ENCODE data around the gene RIBC1. TPM values are rescaled to one million over a fixed set of nuclear protein-coding genes. Genes with fewer than 3 reads are reported as not detected.

Gene RIBC1
- total and polyA plus RNA-seq, 4 donors: 6.0 to 12.7 (median 9.8) TPM

Small RNA genes lying within 50 kb of the gene (small RNA-seq; reads per million reads assigned to genes)
- gene MIR6857 (ENCODE audit: low replicate concordance) (0.08 reads per million), gene VTRNA3-1P (ENCODE audit: low replicate concordance) (not detected)

Other genes with a start within 250 kb of the RIBC1 start
- gene KDM5C, start 197.7 kb upstream of the RIBC1 start, total RNA-seq: 100 to 1,000 TPM; 112 TPM
- gene KDM5C, start 197.7 kb upstream of the RIBC1 start, polyA plus RNA-seq: 10 to 100 TPM; 36.1 to 44.9 TPM
- 10 to 100 TPM; 10.3 to 24.5 TPM for gene IQSEC2, start 141.3 kb upstream of the RIBC1 start, total RNA-seq
- gene IQSEC2, start 141.3 kb upstream of the RIBC1 start, polyA plus RNA-seq: 10 to 100 TPM in 1 of 2 donors, 1 to 10 TPM in 1; 9.0 to 24.6 TPM
- 10 to 100 TPM; 27.8 to 56.2 TPM for gene SMC1A, start 219 bp upstream of the RIBC1 start, total RNA-seq
- gene SMC1A, start 219 bp upstream of the RIBC1 start, polyA plus RNA-seq: 10 to 100 TPM; 11.2 to 17.1 TPM
- gene HSD17B10, start 11.5 kb downstream of the RIBC1 start, total RNA-seq: 100 to 1,000 TPM in 1 of 2 donors, 10 to 100 TPM in 1; 28.0 to 107 TPM
- 100 to 1,000 TPM in 1 of 2 donors, 10 to 100 TPM in 1; 80.2 to 118 TPM for gene HSD17B10, start 11.5 kb downstream of the RIBC1 start, polyA plus RNA-seq

Data from lung (tissue), 5 donors.